GM21619 (cell line): ENCODE data around the gene TBC1D3L.
"Not testable (repeated sequence)": the region's sequence is repeated elsewhere in the genome, so short reads cannot be mapped to it uniquely, and the experiment has no call there.

Experiments
- ATAC-seq: cut with Tn5 transposase; IDR thresholded peaks from one replicate; pipeline ENCODE4 v1.9.1; 2021; ENCODE audit not compliant: unreplicated experiment

The TBC1D3L gene

GRCh38 chr17:37988960-37989359, at the start of gene TBC1D3L:
Gene TBC1D3L (minus strand): TSS chr17:37989060. CDS start chr17:37987520, 1,540 bp downstream.
- ATAC-seq, result not testable (repeated sequence)

GRCh38 chr17:38003676-38004075, 14.8 kb upstream of the TBC1D3L start, which contains the start of gene TBC1D3D:
Gene TBC1D3D (plus strand): TSS chr17:38003976. CDS start chr17:38005561, 1,585 bp downstream.
- not testable (repeated sequence) for ATAC-seq
